Esophagus muscularis mucosa (tissue), 3 donors: ENCODE results near the gene SMIM13.

Source experiments
- CTCF ChIP-seq, 3 experiments: fragments of 200-600 bp in 2 of 3; fragments of 450-650 bp in 1 of 3; sonication (generic) in 2 of 3; IDR thresholded peaks; one replicate each; pipeline ENCODE4 v1.5.1; 2017 to 2019; ENCODE audit warnings: antibody characterized with exemption in 3 of 3, mild to moderate bottlenecking in 2 of 3, moderate library complexity in 1 of 3
- POLR2A ChIP-seq: fragments of 450-650 bp; IDR thresholded peaks from one replicate; pipeline ENCODE4 v1.6.1; 2017; ENCODE audit warnings: antibody characterized with exemption, moderate library complexity, mild to moderate bottlenecking, low read depth

- no peak for TF ChIP-seq POLR2A
- no peak for TF ChIP-seq CTCF (IDR thresholded peaks at IDR 0.05)
Measured at GRCh38 chr6:11183761-11184362, 90.2 kb downstream of the SMIM13 start.
